Large intestine (tissue), 3 donors: ENCODE results near the gene ENDOG. TPM values are rescaled to one million over a fixed set of nuclear protein-coding genes. Genes with fewer than 3 reads are reported as not detected.
"Not testable (repeated sequence)": the region's sequence is repeated elsewhere in the genome, so short reads cannot be mapped to it uniquely, and the experiment has no call there.

ENCODE experiments used
- DNase-seq, 2 donors: peaks; one replicate each; pipeline versions ENCODE4 v3.0.0 to v3.0.0-alpha.2; 2013
- H3K27ac ChIP-seq: one replicate; pipeline ENCODE4 v1.5.1; 2013; ENCODE audit warnings: low read length
- H3K27me3 ChIP-seq: 2 replicates; pipeline ENCODE4 v1.6.1; 2013; ENCODE audit warnings: low read length; ENCODE audit not compliant: control insufficient read depth, insufficient read depth
- H3K36me3 ChIP-seq: 2 replicates; pipeline ENCODE4 v1.6.1; 2013; ENCODE audit warnings: low read length; ENCODE audit not compliant: control insufficient read depth, insufficient read depth
- H3K4me1 ChIP-seq: one replicate; pipeline ENCODE4 v1.6.1; 2013; ENCODE audit warnings: low read length; ENCODE audit not compliant: control insufficient read depth, insufficient read depth
- H3K4me3 ChIP-seq: one replicate; pipeline ENCODE4 v1.5.1; 2013; ENCODE audit warnings: low read length
- H3K9me3 ChIP-seq: one replicate; pipeline ENCODE4 v1.6.1; 2013; ENCODE audit warnings: mild to moderate bottlenecking, low read depth, low read length, moderate library complexity; ENCODE audit not compliant: control insufficient read depth
- WGBS: methylation state at CpG from one replicate; pipeline ENCODE4 v1.1.5; 2013; ENCODE audit warnings: low lambda C conversion rate; ENCODE audit not compliant: insufficient coverage; 5-methylcytosine and 5-hydroxymethylcytosine counted together
- polyA plus RNA-seq: library from polyadenylated mRNA; unstranded; fragments of 120-200 nt; gene quantifications from one replicate; pipeline ENCODE4 v1.2.1, GENCODE V29; 2013

ENDOG gene
- polyA plus RNA-seq, 1 donor = 14.4 TPM

DNA sequence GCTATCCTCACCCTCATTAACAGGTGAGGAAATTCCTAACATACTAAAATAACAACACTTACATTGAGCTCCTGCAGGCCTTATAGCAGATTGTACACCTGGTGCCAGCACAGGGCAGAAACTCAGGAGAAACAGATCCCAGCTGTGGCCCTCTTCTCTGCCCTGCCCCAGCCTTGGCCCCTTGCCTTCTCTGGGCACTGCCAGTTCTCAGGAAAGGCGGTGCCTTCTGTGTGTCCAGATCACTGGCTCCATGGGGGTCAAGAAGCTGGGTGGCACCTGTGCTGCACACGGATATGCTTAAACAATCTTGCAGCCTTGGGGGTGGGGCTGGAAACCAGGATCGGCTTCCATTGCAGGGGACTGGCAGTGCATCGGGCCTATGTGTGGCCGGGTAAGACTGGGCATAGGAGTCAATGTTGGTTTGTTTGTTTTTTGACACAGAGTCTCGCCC lies 44.1 kb downstream of the ENDOG start:
- Histone ChIP-seq H3K4me3 (no peak overlapping the region), H3K4me1 (peaks cover 6% of the 10 kb centered on the region), H3K9me3 (no peaks in the 10 kb centered on the region), H3K27ac (no peak overlapping the region), H3K27me3 (no peaks in the 10 kb centered on the region), H3K36me3 (no peaks in the 10 kb centered on the region)
- no peak for DNase-seq
- whole genome bisulfite sequencing = no CpG with 5 or more reads among the region's 6 CpGs

DNA sequence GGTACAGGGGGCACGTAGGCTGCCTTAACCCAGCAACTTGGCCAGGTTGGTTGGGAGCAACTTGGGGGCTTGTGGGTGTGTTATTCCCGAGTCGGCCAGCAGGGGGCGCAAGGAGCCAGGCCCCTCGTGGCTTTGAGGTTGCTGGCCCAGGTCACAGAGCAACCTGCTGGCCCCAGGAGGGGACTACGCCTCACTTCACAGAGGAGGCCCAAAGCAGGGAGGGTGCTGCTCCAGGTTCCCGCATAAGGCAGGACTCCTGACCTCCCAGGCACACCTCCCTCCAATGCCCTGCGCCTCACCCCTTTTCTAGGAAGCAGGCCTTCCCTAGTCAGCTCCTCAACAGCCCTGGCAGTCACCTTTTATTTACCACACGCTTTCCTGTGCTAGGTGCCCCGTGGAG lies 45.3 kb downstream of the ENDOG start:
- H3K27me3 ChIP-seq = no peaks in the 10 kb centered on the region

DNA sequence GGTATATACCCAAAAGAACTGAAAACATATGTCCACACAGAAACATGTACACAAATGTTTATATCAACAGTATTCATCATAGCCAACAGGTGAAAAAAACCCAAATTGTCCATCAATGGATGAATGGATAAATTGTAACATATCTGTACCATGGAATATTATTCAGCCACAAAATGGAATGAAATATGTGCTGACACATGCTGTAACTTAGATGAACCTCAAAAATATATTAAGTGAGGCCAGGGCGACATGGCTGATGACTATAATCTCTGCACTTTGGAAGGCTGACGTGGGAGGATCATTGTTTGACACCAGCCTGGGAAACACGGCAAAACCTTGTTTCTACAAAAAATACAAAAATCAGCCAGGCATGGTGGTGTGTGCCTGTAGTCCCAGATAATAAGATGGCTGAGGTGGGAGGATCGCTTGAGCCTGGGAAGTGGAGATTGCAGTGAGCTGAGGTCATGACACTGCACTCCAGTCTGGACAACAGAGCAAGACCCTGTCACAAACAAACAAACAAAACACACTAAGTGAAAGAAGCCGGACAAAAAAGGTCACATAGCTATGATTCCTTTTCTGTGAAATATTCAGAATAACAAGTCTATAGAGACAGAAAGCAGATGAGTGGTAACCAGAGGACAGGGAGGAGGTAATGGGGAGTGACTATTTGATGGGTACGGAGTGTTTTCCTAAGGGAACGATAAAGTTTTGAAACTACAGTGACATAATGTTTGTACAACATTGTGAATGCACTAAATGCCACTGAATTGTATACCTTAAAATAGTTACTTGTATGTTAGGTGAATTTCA lies 52.0 kb downstream of the ENDOG start:
- Histone ChIP-seq H3K36me3 (no peaks in the 10 kb centered on the region), H3K4me3 (no peak overlapping the region), H3K27me3 (no peaks in the 10 kb centered on the region), H3K27ac (no peak overlapping the region), H3K4me1 (no peaks in the 10 kb centered on the region), H3K9me3 (no peaks in the 10 kb centered on the region)
- WGBS = 82% methylated on average over 3 of the region's 7 CpGs
- DNase-seq = no peak

More for the DNA sequence above, 45.3 kb downstream of the ENDOG start:
- no CpG with 5 or more reads among the region's 10 CpGs for WGBS
- Histone ChIP-seq H3K27ac (no peak overlapping the region), H3K9me3 (no peaks in the 10 kb centered on the region), H3K4me1 (peaks cover 6% of the 10 kb centered on the region), H3K4me3 (no peak overlapping the region), H3K36me3 (no peaks in the 10 kb centered on the region)
- DNase-seq = peak; percentile 75 to 81

- not testable (repeated sequence) for H3K36me3 ChIP-seq, H3K27me3 ChIP-seq, H3K27ac ChIP-seq, H3K4me3 ChIP-seq, DNase-seq, H3K9me3 ChIP-seq, H3K4me1 ChIP-seq
- no CpG with 5 or more reads among the region's 7 CpGs for WGBS
Measured at GRCh38 chr9:128870941-128871265, 52.6 kb downstream of the ENDOG start.

Other genes with a start within 250 kb of the ENDOG start
- 39.8 TPM for gene DYNC2I2, start 161.7 kb upstream of the ENDOG start, polyA plus RNA-seq
- gene SET, start 129.3 kb upstream of the ENDOG start, polyA plus RNA-seq = 339 TPM
- 5.5 TPM for gene PKN3, start 116.0 kb upstream of the ENDOG start, polyA plus RNA-seq
- gene ZDHHC12, start 94.4 kb upstream of the ENDOG start, polyA plus RNA-seq = 35.8 TPM
- 36.7 TPM for gene ZER1, start 46.6 kb upstream of the ENDOG start, polyA plus RNA-seq
- 31.7 TPM for gene TBC1D13, start 31.2 kb upstream of the ENDOG start, polyA plus RNA-seq
- 36.2 TPM for gene SPOUT1, start 11.3 kb downstream of the ENDOG start, polyA plus RNA-seq
- gene KYAT1, start 63.5 kb downstream of the ENDOG start, polyA plus RNA-seq = 6.5 TPM
- 18.5 TPM for gene LRRC8A, start 63.6 kb downstream of the ENDOG start, polyA plus RNA-seq
- 19.0 TPM for gene PHYHD1, start 102.5 kb downstream of the ENDOG start, polyA plus RNA-seq
- 14.8 TPM for gene DOLK, start 129.1 kb downstream of the ENDOG start, polyA plus RNA-seq
- gene NUP188, start 129.2 kb downstream of the ENDOG start, polyA plus RNA-seq = 35.3 TPM
- gene SH3GLB2, start 209.8 kb downstream of the ENDOG start, polyA plus RNA-seq = 81.7 TPM
- 25.3 TPM for gene MIGA2, start 218.1 kb downstream of the ENDOG start, polyA plus RNA-seq